GM18868 (cell line): ENCODE data around the gene CDC45.

Experiments used
- ATAC-seq: cut with Tn5 transposase; IDR thresholded peaks from one replicate; pipeline ENCODE4 v1.9.1; 2021; ENCODE audit warnings: mild to moderate bottlenecking, moderate library complexity; ENCODE audit not compliant: unreplicated experiment

Gene CDC45

GRCh38 chr22:19510919-19511341 is 31.2 kb downstream of the CDC45 start:
- ATAC-seq, result no peak

DNA sequence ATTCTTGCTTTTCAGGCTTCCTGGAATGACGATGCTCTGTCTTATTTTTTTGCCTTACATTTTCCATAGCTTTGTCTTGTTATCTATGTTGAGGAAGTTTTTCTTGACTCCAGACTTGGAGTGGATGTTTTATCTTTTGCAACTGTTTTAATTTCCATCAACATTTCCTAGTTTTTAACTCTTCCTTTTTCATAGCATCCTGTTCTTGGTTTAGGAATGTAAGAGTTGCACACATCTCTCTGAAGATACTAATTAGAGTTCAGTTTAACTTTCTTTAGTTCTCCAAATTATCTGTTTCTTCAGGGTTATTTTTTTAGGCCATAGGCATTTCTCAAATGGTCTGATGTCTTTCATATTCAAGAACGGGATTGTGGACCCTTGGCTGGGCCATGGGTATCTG is 34.1 kb downstream of the CDC45 start:
- ATAC-seq, result no peak

DNA sequence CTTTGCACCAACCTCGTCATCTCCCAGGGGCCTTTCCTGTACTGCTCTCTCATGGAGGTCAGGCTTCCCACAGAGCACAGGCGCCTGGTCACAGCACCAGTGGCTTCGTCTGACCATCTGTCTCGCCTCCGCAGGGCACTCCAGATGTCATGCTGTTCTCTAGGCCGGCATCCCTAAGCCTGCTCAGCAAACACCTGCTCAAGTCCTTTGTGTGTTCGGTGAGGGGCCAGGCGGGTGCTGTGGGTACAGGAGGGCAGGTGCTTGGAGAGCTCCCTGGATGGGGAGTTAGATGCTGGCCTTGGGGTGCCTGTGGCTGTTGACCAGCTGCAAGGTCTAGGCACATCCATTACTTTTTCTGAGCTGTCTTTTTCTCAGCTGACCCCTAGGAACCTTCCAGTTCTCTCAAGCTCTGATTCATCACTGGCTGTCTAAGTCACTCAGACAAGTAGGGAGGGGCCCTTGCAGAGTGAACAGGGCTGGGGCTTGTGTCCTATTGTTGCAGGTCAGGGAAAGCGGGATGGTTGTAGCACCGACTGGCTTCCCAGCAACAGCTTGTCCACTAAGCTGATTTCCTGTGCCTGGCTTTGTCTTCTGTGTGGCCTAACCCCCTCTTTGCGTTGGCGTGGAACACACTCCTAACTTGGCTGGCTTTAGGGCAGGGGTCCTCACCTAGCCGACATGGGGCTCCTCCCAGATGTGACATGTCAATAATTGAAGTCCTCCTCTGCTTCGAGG is 35.3 kb downstream of the CDC45 start:
- no peak for ATAC-seq

GRCh38 chr22:19515654-19516377 is 36.1 kb downstream of the CDC45 start:
- ATAC-seq, result no peak

DNA sequence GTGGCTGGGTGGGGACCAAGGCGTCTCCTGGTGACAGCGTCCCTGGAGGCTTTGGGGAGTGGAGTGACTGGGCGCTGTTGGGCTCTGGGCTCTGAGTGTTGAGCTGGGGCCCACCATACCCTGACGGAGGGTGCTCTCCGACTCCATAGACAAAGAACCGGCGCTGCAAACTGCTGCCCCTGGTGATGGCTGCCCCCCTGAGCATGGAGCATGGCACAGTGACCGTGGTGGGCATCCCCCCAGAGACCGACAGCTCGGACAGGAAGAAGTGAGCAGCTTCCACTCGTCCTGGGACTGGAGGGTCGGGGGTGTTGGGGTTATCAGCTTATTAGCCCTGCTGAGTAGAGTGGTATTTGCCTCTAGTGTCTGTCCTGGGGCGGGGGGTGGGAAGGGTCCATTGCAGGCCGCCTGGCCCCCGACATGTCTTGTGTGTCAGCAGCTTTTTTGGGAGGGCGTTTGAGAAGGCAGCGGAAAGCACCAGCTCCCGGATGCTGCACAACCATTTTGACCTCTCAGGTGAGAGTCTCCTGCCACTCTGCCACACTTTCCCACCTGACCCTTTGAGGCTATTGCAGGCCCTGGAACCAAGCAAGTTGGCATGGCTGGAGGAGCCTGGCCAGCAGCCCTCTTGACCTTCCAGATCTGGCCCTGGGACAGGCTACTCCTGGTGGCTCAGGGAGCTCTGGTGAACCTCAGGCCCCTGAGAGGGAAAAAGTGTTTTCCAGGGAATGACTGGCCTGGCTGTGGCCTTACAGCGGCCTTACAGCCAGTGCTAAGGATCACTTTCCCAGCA is 36.9 kb downstream of the CDC45 start:
- ATAC-seq, result no peak

DNA sequence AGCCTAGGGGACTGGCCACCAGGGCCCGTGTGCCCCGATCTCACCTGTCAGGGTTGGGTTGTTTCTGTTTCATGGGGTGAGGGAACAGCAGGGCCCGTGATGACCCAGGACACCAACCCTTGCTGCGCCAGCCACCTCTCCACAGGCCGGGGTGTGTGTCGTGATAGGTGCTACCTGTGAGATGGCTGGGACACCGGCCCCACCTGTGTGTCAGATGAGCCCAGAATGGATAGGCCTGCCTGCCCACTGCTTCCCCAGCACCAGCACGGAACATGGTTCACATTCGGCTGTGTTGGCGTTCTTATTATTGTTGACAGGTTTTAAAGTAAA is 37.4 kb downstream of the CDC45 start:
- no peak for ATAC-seq

- no peak for ATAC-seq
Observed at GRCh38 chr22:19517919-19518611, 38.3 kb downstream of the CDC45 start.

GRCh38 chr22:19518635-19519034 is 38.9 kb downstream of the CDC45 start:
- no peak for ATAC-seq

GRCh38 chr22:19519041-19519926 is 39.6 kb downstream of the CDC45 start:
- no peak for ATAC-seq

GRCh38 chr22:19520007-19520406 is 40.3 kb downstream of the CDC45 start:
- ATAC-seq, result no peak

DNA sequence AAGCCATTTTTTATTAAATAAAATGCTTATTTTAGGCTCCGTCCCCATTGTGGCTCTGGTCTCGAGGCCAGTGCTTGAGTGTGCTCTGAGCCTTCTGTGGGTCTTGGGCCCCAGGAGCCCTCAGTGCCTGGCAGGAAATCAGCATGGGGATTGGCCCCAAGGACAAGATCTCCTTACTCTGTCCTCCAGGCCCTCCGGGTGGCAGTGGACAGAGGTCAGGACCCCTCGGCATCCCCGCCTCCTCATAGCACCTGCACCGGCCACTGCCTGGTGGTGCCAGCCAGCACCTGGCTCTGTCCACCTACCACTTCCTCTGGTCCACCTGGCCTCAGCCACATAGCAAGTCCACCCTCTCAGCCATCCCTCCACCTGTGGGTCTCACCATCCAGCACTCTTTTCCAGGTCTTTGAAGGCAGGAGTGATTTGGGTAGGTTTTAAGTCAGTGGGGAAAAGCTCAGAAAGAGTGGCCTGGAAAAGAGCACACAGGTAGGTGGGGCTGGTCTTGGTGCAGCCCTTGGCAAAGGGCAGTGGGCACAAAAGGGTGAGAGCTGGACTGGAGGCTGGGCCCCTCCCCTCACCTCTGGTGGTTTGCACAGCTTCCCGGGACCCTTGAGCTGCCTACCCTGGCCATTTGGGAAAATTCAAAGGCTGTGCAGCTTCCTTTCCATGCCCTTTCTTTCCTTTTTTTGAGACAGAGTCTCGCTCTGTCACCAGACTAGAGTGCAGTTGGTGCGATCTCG is 41.0 kb downstream of the CDC45 start:
- ATAC-seq, result no peak

DNA sequence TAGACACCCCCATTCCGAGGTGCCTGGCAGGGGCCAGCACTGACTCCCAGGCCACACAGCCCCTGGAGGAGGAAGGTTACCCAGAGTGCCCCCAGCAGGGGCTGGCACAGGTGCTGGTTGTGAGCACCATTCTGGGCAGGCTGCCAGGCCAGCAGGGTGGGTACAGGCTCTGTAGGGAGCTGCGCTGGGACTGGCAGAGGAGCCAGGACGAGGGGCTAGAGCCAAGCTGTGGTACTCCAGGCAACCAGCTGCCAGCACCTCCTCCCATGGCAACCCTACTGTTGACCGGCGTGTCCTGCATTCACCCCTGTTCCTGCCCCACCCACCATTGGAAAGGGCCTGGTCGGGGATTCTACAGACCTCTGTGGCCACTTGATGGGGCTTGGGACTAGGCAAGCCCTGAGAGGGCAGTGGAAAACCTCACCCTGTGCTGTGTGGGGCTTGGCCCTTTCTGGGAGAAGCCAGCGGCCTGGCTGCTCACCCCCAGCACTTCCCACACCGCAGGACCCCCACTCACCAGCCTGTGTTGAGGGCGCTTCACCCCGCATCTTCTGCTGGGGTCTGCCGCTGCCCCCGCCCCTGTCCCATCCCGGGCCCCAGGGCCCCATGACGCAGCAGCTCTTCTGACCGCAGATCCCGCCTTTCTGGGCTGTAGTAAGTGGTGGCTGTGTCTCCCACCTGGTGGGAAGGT is 42.6 kb downstream of the CDC45 start:
- ATAC-seq, result no peak

DNA sequence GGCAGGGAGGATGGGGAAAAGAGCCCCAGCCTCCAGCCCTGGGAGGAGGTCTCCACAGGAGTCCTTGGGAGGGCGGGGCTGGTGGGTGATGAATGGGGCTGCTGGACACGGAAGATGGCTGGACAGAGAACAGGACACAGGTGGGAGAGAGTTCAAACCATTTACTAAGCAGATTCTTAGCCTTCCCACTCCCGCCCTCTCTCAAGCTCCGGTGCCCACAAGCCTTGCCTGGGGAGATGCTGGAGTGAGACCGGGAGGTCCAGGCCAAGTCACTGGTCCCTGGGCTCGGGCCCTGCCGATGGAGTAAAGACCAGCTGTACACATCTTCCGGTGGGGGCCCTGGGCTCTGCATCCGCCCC is 43.1 kb downstream of the CDC45 start:
- ATAC-seq, result no peak

- ATAC-seq, result no peak
Observed at GRCh38 chr22:19523240-19524169, 43.8 kb downstream of the CDC45 start.

GRCh38 chr22:19524170-19525115 is 44.7 kb downstream of the CDC45 start, which contains the start of gene CLDN5:
CLDN5 (minus strand) TSS chr22:19524410; CDS start chr22:19524255, 155 bp downstream.
- ATAC-seq, result no peak

- no peak for ATAC-seq
Observed at GRCh38 chr22:19525116-19525660, 45.5 kb downstream of the CDC45 start.
